ENCODE data around the gene STIL.
"Not testable (repeated sequence)": the region's sequence is repeated elsewhere in the genome, so short reads cannot be mapped to it uniquely, and the experiment has no call there.

The STIL gene

DNA sequence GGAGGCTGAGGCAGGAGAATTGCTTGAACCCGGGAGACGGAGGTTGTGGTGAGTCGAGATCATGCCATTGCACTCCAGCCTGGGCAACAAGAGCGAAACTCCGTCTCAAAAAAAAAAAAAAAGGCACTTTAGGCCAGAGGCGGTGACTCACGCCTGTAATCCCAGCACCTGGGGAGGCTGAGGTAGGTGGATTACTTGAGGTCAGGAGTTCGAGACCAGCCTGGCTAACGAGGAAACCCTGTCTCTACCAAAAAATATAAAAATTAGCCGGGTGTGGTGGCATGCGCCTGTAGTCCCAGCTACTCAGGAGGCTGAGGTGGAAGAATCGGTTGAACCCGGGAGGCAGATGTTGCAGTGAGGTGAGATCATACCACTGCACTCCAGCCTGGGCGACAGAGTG, 6.0 kb upstream of the STIL start:
- DNase-seq (ENCODE audit: low spot score) = not testable (repeated sequence)

DNA sequence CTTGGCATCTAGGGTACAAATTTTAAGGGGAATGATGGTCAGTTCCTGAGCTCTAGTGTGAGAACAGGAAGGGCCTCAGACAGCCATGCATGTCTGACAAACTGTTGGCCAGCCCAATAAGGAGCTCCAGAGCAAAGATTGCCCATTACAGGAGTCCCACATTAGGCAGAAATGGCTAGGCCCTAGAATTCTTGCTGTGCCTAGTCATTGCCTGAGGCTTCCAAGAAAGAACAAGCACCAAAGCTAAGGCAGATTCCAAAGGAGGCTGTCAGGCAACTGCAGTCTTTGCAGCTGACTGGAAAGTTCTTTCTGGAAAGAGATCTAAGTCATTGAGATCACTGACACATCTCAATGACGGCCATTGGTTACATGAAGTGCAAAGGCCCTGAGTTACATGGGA, 3.9 kb upstream of the STIL start:
- DNase-seq (ENCODE audit: low spot score) = no peak

DNA sequence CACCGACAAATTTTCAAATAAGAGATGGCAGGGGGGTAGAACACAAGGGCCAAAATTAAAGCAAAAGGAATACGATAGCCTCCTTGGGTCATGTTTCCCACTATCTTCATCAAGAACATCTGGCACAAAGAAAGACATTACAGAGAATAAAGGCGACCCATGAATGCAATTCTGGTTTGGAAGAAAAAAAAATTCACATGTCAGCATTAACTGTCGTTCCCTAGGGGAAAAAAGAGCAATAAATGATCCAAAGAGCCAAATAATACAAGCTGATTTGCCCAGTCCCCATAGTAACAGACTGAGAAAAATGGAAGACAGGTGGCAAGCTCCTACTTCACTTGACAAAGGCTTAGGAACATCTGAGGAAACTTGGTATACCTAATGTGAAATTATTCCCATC, 4.5 kb downstream of the STIL start:
- no peak for DNase-seq (ENCODE audit: low spot score)

DNA sequence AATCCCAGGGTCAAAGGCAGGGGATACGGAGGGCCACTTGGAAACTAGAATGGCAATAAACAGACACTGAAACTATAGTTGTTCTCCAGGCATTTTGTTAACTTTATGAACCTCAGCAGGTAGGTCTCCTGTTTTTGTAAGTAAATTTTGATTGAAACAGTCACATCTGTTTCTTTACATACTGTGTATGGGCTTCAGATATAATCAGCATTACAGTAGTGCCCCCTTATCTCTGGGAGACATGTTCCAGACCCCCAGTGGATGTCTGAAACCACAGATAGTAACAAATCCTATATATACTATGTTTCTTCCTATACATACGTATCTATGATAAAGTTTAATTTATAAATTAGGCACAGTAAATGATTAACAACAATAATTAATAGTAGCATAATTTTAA, 11.5 kb downstream of the STIL start:
- no peak for DNase-seq (ENCODE audit: low spot score)

DNA sequence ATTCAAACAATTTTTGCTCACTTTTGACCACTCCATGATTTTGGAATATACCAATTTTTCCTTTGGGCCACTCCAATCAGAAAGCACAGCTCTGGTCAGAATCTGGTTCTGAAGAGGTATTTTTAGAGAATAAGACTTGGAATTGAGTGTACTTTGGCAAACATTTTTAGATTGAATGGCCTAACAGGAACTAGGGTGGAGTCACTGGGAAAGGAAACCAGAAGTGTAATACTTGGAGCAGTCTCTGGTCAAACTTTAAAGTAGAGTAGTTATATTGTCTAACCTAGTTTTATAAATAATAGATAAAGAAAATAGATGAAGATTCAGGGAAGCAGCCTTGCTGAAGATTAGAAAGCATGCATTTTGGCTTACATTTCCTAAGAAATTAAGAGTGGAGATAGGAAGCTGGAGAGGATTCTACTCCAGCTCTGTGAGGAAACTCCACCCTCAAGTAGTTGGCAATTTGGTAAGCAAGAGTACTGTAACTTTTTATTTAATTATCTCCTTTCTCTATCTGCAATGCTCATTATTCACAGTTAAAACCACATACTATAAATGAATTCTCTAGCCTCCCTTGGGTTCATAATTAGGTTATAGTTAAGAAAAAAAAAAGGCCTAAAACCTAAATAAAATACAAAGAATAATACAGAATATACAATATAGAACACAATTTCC, 15.8 kb downstream of the STIL start:
- no peak for DNase-seq (ENCODE audit: low spot score)

DNA sequence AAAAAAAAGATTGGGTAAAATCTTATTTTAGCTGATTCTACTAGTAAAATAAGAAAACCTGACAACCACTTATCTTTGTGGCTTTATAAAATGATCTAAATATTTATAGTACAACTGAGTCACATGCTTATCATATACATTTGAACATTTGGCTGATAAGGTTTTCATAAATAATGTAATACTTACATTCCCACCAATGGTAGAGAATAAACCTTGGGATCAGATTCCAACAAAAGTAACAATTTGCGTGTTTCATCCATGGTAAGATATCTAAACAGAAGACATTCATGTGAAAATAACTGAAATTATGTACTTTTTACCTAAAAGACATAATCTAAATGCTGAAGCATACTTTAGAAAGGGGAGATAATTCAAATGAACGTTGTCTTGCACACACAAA, 18.4 kb downstream of the STIL start:
- no peak for DNase-seq (ENCODE audit: low spot score)

DNA sequence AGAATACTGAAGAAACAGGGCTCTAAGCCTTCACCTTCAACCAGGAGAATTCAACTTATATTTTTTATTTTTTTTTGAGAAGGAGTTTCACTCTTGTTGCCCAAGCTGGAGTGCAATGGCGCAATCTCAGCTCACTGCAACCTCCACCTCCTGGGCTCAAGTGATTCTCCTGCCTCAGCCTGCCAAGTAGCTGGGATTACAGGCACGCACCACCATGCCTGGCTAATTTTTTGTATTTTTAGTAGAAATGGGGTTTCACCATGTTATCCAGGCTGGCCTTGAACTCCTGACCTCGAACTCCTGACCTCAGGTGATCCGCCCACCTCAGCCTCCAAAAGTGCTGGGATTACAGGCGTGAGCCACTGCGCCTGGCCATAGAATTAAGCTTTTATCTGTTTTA, 19.1 kb downstream of the STIL start:
- DNase-seq (ENCODE audit: low spot score) = not testable (repeated sequence)

DNA sequence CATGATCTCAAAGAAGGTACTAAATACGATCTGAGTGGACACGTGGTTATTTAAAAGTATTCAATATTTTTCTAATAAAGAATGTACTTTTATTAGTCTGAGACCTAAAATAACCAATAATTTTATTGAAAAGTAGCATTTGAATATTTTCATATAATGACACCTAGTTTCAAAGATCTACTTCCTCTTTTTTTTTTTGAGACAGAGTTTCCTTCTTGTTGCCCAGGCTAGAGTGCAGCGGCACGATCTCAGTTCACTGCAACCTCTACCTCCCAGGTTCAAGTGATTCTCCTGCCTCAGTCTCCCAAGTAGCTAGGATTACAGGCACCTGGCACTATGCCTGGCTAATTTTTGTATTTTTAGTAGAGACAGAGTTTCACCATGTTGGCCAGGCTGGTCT, 25.8 kb downstream of the STIL start:
- not testable (repeated sequence) for DNase-seq (ENCODE audit: low spot score)

DNA sequence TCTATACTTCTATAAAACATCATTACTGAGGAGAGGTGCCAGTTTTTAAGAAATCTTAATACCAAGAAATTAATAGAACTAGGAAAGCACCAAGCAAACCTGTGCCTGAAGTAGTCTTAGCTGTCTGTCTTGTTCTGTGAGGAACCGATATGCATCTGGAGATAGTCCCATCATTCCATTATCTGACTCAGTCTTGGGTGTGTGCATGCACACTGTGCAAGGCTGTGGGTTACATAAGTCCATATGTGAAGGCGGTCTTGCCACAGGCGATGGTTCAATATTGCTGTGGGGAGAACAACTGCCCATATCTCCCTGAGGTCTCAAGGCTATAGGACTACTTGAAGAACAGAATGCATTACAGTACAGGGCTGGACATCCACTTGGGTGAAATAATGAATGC, 33.8 kb downstream of the STIL start:
- DNase-seq (ENCODE audit: low spot score) = no peak

DNA sequence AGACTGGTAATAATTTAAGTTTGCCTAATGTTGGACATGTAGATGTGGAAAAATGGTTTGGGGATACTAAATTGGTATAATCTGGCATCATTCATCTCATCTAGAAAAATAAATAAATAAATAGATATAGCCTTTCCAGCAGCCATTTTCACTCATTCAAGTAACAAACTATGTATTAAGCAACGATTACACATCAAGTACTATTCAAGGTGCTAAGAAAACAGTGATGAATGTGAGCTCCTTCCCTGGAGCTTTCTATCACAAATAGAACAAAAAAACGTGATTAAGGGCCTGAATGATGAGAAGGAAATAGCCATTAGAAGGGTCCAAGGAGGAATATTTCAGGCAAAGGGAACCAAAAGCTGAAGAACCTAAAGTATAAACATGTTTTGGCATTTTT, 37.1 kb downstream of the STIL start:
- DNase-seq (ENCODE audit: low spot score) = no peak

DNA sequence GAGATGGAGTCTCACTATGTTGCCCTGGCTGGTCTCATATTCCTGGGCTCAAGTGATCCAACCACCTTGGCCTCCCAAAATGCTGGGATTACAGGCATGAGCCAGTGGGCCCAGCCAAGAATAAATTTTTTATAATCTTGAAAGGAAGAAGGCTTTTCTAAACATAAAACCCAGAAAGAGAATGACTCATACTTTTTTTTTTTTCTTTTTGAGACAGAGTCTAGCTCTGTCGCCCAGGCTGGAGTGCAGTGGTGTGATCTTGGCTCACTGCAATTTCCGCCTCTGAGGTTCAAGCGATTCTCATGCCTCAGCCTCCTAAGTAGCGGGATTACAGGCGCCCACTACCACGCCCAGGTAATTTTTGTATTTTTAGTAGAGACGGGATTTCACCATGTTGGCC, 38.1 kb downstream of the STIL start:
- not testable (repeated sequence) for DNase-seq (ENCODE audit: low spot score)

DNA sequence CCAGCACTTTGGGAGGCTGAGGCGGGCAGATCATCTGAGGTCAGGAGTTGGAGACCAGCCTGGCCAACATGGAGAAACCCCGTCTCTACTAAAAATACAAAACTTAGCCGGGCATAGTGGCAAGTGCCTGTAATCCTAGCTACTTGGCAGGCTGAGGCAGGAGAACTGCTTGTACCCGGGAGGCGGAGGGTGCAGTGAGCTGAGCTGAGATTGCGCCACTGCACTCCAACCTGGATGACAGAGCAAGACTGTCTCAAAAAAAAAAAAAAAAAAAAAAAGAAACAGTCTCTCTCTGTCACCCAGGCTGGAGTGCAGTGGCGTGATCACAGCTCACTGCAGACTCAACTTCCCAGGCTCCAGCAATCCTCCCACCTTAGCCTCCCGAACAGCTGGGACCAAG, 48.4 kb downstream of the STIL start:
- DNase-seq (ENCODE audit: low spot score) = not testable (repeated sequence)

DNA sequence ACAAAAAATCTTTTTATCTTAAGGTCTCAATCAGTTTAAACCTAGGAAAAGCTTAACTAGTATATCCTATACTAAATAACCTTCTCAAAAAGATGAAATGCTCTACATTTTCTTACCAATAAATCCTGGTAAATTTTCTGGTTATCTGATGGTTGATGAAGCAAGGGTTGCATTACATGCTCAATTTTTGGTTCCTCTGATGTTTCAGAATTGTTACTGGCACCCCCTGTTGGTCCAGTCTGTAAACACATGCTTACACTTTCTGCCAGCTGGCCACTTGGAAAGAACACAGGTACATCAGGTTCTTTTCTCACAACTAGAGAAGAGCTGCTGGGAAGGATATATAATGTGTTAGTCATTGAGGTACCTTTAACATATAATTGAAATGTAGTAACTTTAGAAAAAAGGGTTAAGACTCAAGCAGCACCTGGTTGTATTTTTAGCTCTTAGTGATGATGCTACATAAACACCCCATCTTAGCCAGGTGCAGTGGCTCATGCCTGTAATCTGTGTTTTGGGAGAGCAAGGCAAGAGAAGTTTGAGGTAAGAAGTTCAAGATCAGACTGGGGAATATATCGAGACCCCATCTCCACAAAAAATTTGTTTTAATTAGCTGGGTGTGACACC, 51.0 kb downstream of the STIL start:
- no peak for DNase-seq (ENCODE audit: low spot score)

DNA sequence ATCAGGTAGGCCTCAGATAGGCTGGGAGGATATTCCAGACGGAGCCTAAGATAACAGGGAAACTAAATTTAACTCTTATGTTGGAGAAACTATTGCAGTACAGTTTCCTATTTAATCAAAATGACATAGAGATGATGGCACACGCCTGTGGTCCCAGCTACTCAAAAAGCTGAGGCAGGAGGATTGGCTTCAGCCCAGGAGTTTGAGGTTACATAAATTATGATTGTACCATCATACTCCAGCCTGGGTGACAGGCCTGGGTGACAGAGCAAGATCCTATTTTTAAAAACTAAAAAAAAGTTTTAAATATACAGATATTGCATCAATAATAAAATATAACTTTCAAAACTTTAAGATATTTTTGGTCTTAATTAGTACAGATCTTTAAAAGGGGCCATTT, 56.7 kb downstream of the STIL start:
- no peak for DNase-seq (ENCODE audit: low spot score)

DNA sequence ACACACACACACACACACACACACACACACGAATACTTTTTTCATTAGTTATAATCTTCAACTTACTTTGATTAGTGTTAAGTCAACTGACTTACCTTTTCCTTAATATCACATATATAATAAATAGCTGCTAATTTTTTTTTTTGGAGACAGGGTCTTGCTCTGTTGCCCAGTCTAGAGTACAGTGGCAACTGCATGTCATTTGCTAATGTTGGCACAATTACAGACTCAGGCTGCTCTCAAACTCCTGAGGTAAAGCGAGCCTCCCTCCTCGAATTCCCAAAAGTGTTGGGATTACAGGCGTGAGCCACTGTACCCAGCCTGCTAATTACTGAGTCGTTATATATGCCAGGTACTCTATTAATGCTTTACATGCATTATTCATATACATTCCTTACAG, 61.2 kb downstream of the STIL start:
- no peak for DNase-seq (ENCODE audit: low spot score)

DNA sequence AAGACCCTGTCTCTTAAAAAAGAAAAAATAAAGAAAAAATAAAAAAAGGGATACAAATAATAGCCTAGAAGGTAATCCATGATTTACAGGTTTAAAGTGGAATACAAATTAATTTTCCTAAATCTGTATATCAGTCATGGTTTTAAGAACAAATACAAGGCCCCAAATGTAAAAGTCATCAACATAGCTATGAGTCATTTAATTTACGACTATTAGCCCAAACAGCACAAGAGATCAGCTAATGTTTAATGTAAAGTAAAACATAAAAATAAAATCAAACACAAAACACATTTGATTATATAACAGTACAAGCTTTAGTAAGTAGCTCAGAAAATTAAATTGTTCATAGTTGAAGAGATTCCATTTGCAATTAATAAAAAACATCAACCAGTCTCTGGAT, 61.6 kb downstream of the STIL start:
- DNase-seq (ENCODE audit: low spot score) = no peak

DNA sequence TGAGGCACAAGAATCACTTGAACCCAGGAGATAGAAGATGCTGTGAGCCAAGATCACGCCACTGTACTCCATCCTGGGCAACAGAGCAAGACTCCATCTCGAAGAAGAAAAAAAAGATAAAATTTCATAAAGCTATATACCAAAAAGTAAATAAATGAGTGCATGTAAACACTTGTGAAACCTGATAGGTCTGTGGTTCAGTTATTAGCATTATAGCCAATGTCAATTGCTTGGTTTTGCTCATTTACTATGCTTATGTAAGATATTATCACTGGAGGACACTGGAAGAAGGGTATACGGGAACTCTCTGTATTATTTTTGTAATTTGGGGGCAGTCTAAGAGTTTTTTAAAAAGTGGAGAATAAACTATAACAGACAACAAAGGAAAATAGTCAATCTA, 64.2 kb downstream of the STIL start:
- no peak for DNase-seq (ENCODE audit: low spot score)

DNA sequence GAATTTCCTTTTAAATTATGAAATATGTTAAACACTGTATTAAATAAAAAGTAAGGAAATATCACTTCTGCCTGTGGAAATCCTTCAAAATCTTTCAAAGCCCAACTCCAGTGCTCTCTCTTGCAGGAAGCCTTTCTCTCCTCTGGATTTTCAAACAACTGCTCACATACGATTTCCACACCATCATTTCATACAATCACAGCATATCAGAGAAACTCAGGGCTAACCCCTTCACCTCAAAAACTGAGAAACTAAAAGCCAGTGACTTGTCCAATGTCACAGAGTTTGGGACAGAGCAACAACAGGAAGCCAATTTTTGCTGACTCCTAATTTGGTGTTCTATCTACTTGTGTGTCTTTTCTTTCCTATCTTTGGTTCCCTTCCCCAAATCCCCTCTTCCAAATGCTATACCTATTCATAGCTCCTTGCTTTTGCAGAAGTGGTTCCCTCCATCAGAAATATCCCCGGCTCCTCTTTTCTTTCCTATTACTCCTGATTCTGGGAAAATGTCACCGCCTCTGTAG, 69.5 kb downstream of the STIL start:
- no peak for DNase-seq (ENCODE audit: low spot score)

DNA sequence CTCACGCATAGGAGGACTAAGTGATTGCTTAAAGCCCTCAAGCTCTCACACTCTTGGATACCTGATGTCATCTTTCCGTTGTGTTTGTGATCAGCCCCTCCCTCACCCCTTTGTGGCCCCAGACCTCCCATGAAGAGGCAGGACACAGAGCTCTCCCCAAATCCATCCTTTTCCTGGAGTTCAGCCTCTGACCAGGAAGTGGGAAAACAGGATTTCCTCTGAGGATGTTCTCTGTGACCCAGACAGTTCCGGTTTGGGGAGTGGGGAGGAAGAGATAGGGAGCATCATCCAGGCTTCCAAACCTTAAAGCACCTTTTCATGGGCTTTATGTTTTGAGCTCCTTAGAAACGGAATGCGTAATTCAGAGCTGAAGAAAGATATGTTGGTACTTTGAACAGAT, 70.0 kb downstream of the STIL start:
- DNase-seq (ENCODE audit: low spot score) = no peak

DNA sequence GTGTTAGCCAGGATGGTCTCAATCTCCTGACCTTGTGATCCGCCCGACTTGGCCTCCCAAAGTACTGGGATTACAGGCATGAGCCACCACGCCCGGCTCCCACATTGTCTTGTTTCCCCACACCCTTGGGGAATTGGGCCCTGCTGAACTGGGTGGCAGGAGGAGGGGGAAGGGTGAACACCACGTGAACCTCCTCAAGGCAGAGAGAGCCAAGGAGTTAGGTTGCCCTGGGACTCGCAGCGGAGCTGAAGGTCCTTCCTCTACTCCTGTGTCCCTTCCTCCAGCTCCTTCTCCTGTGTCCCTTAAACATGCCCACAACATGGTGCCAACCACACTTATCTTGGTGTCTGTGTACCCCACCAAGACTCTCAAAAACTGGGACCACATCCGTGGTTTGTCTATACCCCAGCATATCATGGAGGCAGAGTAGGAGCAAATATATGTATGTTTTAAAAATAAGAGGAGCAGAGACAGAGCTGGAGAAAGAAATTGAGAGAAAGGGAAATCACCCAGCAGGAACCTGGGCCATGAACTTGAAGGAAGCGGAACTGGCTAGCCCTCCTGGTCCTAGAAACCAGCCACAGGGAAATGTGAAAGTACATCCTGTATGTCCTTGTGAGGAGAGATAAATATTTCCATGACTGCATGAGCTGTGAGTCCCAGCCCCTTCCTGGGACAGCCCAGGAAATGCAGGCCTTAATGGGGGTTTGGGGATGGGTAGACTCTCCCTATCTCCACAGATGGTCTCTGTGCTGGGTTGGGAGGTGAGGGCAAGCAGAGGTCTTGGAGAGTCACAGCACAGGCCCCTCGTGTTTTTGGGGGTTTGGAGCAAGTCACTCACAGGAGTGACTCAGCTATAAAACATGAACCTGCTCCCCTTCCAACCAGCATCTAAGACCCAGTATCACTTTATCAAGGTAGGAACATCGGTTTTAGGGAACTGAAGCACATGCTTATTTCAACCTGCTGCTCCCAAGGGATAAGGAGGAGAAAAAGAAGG, 72.5 kb downstream of the STIL start:
- DNase-seq (ENCODE audit: low spot score) = no peak

DNA sequence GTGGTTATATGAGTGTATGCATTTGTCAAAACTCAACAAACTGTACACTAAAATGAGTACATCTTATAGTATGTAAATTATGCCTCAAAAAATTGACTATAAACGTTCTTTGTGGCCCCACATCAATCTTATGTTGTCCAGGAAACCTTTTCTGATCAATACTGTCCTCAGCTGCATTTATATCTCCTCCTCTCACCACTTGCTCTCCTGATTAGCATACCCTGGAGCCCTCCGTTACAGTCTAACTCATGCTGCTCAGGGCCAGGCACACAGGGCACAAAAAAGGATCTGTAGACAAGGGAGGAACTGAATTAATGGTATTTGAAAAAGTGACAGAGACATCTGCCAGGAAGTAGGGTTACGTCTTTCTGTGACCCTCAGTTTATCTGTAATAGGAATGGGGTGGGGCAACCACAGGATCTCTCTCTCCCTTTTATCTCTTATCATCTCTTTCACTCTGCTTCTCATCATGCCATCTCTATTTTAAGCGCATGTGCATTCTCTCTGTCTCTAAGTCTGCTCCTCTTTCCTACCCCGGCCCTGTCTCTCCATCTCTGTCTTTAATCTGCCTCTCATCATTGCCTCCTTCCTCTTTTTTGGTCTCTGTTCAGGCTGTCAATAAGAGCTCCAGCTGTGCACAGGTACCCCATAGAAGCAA, 74.9 kb downstream of the STIL start:
- no peak for DNase-seq (ENCODE audit: low spot score)

DNA sequence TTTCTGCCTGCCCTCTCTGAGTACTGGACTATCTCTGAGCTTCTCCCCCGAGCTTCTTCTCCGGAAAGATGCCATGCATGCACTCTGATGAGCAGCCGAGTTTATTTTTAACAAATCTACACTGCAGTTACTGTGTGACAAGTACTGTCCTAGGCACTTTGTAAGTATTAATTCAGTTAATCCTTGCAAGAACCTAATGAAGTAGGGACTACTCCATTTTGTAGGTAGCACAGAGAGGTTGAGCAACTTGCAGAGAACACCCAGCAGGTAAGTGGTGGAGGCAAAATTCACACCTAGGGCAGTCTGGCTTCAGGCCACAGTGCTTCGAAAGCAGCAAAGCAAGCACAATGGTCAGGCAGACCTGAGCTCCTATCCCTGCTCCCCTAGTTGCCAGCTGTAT, 78.1 kb downstream of the STIL start:
- DNase-seq (ENCODE audit: low spot score) = no peak
